BJ (cell line): Measurements from ENCODE around the gene FAM89B. TPM values are rescaled to one million over a fixed set of nuclear protein-coding genes. Genes with fewer than 3 reads are reported as not detected.

Experiments used
- CTCF ChIA-PET: fragments of 350-600 bp; formaldehyde crosslinking; extraction: SDS; loops from one replicate; lab custom pipeline; 2021; ENCODE audit warnings: antibody characterized with exemption, inconsistent platforms; lab: Yijun Ruan, JAX
- POLR2A ChIA-PET: fragments of 300-600 bp; sonication (Branson Sonifier 250); formaldehyde crosslinking; extraction: SDS; loops from one replicate; lab custom pipeline; 2021; ENCODE audit warnings: antibody characterized with exemption; lab: Charles Lee
- DNase-seq: peaks from one replicate; pipeline ENCODE4 v3.0.0-alpha.2; 2011; ENCODE audit warnings: low read depth
- H3K27me3 ChIP-seq: 2 replicates; pipeline ENCODE4 v1.6.0; 2011; ENCODE audit warnings: low read length; ENCODE audit not compliant: control insufficient read depth, insufficient read depth
- H3K36me3 ChIP-seq: 2 replicates; pipeline ENCODE4 v1.5.1; 2011; ENCODE audit warnings: low read length; ENCODE audit not compliant: control insufficient read depth, insufficient read depth
- H3K4me3 ChIP-seq: 2 replicates; pipeline ENCODE4 v1.5.1; 2011; ENCODE audit warnings: low read depth, mild to moderate bottlenecking, control low read depth, low read length
- polyA plus RNA-seq: library from polyadenylated mRNA; depleted of rRNA; stranded (reverse); fragments of >200 nt; gene quantifications from 2 replicates; pipeline ENCODE4 v1.2.3, GENCODE V29; 2011
- TF ChIP-seq, protein P1 (sequence below): IDR thresholded peaks from 2 replicates; pipeline ENCODE4 v1.5.1; 2011; ENCODE audit warnings: low read depth, mild to moderate bottlenecking, control low read depth, inconsistent platforms, low read length, moderate library complexity; ENCODE audit not compliant: insufficient read depth

FAM89B gene
- polyA plus RNA-seq, 1 experiment = 56.9 TPM

- Histone ChIP-seq H3K27me3 (no peaks in the 10 kb centered on the region), H3K4me3 (peak overlapping the region; percentile 96), H3K36me3 (peaks cover 23% of the 10 kb centered on the region)
- TF ChIP-seq, protein P1, sequence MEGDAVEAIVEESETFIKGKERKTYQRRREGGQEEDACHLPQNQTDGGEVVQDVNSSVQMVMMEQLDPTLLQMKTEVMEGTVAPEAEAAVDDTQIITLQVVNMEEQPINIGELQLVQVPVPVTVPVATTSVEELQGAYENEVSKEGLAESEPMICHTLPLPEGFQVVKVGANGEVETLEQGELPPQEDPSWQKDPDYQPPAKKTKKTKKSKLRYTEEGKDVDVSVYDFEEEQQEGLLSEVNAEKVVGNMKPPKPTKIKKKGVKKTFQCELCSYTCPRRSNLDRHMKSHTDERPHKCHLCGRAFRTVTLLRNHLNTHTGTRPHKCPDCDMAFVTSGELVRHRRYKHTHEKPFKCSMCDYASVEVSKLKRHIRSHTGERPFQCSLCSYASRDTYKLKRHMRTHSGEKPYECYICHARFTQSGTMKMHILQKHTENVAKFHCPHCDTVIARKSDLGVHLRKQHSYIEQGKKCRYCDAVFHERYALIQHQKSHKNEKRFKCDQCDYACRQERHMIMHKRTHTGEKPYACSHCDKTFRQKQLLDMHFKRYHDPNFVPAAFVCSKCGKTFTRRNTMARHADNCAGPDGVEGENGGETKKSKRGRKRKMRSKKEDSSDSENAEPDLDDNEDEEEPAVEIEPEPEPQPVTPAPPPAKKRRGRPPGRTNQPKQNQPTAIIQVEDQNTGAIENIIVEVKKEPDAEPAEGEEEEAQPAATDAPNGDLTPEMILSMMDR = no peak
- CTCF ChIA-PET = interaction anchor here (0.7 to 3.0 kb wide), 7 partner anchors 15 to 109 kb away, joined by 3 to 12 read pairs (median 3); partner anchors contain the start of genes FAM89B and NEAT1
- no peak for DNase-seq
- POLR2A ChIA-PET = interaction anchor here (0.6 to 0.7 kb wide), 3 partner anchors 14 to 791 kb away, joined by 3 read pairs; partner anchors contain the start of gene CD248
Measured at GRCh38 chr11:65525546-65526480, 46.5 kb upstream of the FAM89B start.

GRCh38 chr11:65526744-65527143 is 45.6 kb upstream of the FAM89B start:
- no peaks in the 10 kb centered on the region for H3K27me3 ChIP-seq
- no peak for DNase-seq
- no peak overlapping the region for H3K4me3 ChIP-seq
- peaks cover 33% of the 10 kb centered on the region for H3K36me3 ChIP-seq
- POLR2A ChIA-PET = no interaction called here
- CTCF ChIA-PET = interaction anchor here (0.9 to 3.0 kb wide), 2 partner anchors 9 to 14 kb away, joined by 3 to 12 read pairs; no protein-coding TSS in a partner anchor
- TF ChIP-seq, protein P1 = no peak

DNA sequence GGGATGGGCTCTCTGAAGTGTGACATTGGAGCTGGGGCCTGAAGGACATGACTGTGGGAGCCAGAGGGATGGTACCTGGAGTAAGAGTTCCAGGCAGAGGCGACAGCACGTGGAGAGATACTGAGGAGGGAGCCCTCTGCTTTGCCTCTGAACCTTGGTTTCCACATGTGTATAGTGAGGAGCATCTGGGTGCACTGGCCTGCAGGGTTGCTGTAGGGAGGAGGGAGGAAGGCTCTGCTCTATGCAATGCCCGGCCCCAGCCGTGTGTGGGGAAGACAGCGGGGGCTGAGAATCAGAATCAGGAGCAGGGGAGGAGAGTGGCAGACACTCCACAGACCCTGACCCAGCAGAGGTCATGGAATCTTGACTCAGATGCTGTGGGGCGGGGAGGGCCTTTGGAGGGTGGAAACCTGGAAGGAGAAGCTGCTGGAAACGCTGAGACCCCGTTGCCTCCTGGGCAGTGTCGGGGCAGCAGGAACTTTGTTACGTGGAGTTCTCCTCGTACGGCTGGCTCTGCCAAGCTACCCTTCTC is 43.5 kb upstream of the FAM89B start:
- Histone ChIP-seq H3K36me3 (peaks cover 41% of the 10 kb centered on the region), H3K27me3 (no peaks in the 10 kb centered on the region), H3K4me3 (no peak overlapping the region)
- TF ChIP-seq, protein P1 = no peak
- POLR2A ChIA-PET = no interaction called here
- CTCF ChIA-PET = interaction anchor here (1.7 to 4.1 kb wide), 3 partner anchors 9 to 65 kb away, joined by 4 to 27 read pairs (median 5); no protein-coding TSS in a partner anchor
- DNase-seq = no peak

GRCh38 chr11:65529475-65530156 is 42.7 kb upstream of the FAM89B start:
- H3K4me3 ChIP-seq = no peak overlapping the region
- H3K27me3 ChIP-seq = no peaks in the 10 kb centered on the region
- TF ChIP-seq, protein P1 = no peak
- no peak for DNase-seq
- H3K36me3 ChIP-seq = peaks cover 41% of the 10 kb centered on the region
- ChIA-PET CTCF (interaction anchor here (1.7 to 4.1 kb wide), 4 partner anchors 9 to 64 kb away, joined by 4 to 27 read pairs (median 4); no protein-coding TSS in a partner anchor), POLR2A (no interaction called here)

DNA sequence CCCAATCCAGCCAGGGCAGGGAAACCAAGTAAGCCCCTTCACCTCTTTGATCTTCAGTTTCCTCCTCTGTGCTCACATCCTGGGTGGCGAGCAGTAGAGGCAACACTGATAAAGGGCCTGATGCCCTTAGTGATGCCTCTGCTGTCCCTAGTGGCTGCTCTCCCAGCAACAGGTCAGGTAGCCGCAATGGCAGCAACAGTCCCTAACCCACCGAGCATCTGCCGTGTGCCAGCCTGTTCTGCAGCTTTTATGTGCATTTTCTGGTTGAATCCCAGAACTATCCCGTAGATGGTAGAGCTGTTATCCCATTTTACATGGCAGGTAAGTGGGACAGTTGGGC is 42.2 kb upstream of the FAM89B start:
- TF ChIP-seq, protein P1 = peak; percentile 44
- H3K36me3 ChIP-seq = peaks cover 44% of the 10 kb centered on the region
- CTCF ChIA-PET = interaction anchor here (1.7 to 4.1 kb wide), 3 partner anchors 11 to 64 kb away, joined by 4 to 27 read pairs (median 4); no protein-coding TSS in a partner anchor
- H3K4me3 ChIP-seq = no peak overlapping the region
- no peak for DNase-seq
- no peaks in the 10 kb centered on the region for H3K27me3 ChIP-seq
- POLR2A ChIA-PET = no interaction called here
